NB4 (cell line): ENCODE measurements around the gene ASMTL.

Experiments used
- MYC ChIP-seq: IDR thresholded peaks from 2 replicates; pipeline ENCODE4 v1.6.1; 2011; ENCODE audit warnings: low read depth, low read length
- POLR2A ChIP-seq: IDR thresholded peaks from 2 replicates; pipeline ENCODE4 v1.6.1; 2011; ENCODE audit warnings: mild to moderate bottlenecking; ENCODE audit not compliant: insufficient read length; ENCODE audit errors: extremely low read depth
- TF ChIP-seq, protein P1 (sequence below): IDR thresholded peaks from one replicate; pipeline ENCODE4 v1.5.1; 2012; ENCODE audit warnings: low read depth, low read length
- TF ChIP-seq, protein P2 (sequence below): IDR thresholded peaks from 2 replicates; pipeline ENCODE4 v1.6.1; 2011; ENCODE audit warnings: low read depth, low read length

DNA sequence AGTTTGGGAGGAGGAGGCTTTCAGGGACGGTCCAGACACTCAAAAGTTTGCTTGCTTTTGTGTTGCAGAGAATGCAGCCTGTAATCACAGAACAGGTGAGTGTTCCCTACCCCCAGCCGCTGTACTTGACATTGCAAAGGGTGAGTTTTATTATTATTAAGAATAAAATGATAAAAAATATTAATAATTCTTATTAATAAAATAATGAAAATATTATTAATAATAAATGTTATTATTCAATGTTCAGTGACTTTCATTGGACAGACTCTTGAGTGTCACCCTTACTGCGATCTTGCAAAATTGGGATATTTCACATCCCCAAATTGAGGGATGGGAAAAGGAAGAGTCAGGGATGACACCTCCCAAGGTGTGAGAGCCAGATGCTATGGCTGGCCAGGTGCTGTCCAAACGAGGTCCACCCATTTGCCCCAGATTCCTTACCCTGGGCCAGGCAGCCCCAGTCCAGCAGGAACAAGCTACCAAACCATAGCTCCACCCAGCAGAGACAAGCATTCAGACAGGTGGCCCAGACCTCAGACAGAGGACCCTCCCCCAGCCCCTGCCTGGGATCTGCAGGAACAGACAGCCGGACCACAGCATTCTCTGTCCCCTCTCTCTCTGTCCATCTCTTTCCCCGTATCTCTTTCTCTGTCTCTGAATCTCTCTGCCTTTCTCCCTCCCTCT lies 93.8 kb downstream of the ASMTL start:
- TF ChIP-seq POLR2A (no peak), MYC (no peak)
- TF ChIP-seq, protein P1, sequence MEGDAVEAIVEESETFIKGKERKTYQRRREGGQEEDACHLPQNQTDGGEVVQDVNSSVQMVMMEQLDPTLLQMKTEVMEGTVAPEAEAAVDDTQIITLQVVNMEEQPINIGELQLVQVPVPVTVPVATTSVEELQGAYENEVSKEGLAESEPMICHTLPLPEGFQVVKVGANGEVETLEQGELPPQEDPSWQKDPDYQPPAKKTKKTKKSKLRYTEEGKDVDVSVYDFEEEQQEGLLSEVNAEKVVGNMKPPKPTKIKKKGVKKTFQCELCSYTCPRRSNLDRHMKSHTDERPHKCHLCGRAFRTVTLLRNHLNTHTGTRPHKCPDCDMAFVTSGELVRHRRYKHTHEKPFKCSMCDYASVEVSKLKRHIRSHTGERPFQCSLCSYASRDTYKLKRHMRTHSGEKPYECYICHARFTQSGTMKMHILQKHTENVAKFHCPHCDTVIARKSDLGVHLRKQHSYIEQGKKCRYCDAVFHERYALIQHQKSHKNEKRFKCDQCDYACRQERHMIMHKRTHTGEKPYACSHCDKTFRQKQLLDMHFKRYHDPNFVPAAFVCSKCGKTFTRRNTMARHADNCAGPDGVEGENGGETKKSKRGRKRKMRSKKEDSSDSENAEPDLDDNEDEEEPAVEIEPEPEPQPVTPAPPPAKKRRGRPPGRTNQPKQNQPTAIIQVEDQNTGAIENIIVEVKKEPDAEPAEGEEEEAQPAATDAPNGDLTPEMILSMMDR = no peak
- TF ChIP-seq, protein P2, sequence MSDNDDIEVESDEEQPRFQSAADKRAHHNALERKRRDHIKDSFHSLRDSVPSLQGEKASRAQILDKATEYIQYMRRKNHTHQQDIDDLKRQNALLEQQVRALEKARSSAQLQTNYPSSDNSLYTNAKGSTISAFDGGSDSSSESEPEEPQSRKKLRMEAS = no peak
